ENCODE measurements around the gene GNG14.
A peak's percentile ranks its signal among the peaks of the same experiment; 100 is the strongest.
"Not testable (repeated sequence)": the region's sequence is repeated elsewhere in the genome, so short reads cannot be mapped to it uniquely, and the experiment has no call there.

The GNG14 gene

DNA sequence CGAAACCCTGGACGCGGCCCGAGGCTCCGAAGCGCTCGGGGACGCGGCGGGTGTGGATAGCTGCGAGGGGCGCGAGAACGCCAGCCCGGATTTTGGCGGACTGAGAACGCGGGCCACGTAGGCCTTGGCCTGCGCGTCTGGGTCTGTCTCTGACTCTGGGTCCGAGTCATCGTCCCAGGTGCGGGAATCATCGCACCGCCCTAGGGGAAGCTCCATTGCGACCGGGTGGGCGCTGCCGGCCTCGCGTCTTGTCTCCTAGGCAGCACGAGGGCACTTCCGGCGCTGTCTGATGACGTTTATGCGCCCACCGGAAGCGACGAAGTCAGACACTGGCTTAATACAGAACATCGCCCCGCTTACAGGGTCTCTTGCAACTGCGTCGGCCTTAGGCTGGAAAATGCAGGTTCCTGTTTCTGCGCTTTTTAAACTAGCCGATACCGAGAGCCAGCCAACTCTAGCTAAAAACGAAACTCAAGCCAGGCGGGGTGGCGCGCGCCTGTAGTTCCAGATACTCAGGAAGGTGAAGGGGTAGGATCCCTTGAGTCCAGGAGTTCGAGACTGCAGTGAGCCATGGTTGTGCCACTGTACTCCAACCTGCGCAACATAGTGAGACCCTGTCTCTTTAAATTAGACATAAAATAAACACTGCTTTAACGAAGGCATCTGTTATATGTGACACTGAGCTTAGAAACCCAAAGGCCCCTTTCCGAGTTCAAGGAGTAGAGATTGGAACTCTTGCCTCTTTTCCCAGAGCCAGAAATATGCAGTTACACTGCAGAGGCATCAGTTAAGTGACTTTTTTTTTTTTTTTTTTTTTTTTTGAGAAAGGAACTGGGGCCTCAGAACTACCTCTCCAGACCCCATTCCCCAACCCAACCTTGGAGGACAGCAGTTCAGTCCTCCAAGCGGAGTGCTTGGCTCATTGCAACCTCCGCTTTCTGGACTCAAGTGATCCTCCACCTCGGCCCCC lies 8.9 kb downstream of the GNG14 start, which contains the start of gene FBXW9:
TSS of gene FBXW9 (minus strand) at position 266 of the 970 bp plus-strand sequence. CDS start at position 216, 50 bp downstream.
- DNase-seq (ENCODE audit: low spot score) = peak; percentile 95

DNA sequence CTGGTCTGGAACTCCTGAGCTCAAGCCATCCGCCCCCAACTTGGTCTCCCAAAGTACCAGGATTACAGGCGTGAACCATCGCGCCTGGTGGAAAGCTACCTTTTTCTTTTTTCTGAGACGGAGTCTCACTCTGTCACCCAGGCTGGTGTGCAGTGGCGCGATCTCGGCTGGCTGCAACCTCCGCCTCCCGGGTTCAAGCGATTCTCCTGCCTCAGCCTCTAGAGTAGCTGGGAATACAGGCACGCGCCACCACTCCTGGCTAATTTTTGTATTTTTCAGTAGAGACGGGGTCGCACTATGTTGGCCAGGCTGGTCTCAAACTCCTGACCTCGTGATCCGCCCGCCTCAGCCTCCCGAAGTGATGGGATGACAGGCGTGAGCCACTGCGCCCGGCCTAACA lies 9.6 kb downstream of the GNG14 start:
- not testable (repeated sequence) for DNase-seq (ENCODE audit: low spot score)

GRCh38 chr19:12698138-12698537 lies 10.3 kb downstream of the GNG14 start:
- no peak for DNase-seq (ENCODE audit: low spot score)

GRCh38 chr19:12701596-12702282 lies 13.9 kb downstream of the GNG14 start:
- no peak for DNase-seq (ENCODE audit: low spot score)

DNA sequence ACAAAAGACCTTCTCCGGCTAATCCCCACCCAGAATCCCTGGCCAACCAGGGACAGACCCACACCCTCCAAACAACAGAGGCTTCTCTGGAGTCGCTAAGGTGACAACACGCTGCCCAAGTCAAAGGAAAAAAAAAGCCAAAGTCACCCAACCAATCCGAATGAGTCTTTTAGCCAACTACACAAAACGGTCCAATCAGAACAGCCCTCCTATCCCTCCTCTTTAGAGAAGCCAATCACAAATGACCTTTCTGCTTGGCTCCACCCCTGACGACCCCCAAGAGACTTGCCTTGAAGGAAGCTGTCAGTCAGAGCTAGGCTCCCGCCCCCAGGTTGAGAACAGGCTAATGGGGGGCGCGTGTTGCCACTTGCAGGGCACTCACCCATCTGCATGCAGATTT lies 15.2 kb downstream of the GNG14 start:
- no peak for DNase-seq (ENCODE audit: low spot score)

GRCh38 chr19:12705169-12705568 lies 17.4 kb downstream of the GNG14 start:
- no peak for DNase-seq (ENCODE audit: low spot score)

DNA sequence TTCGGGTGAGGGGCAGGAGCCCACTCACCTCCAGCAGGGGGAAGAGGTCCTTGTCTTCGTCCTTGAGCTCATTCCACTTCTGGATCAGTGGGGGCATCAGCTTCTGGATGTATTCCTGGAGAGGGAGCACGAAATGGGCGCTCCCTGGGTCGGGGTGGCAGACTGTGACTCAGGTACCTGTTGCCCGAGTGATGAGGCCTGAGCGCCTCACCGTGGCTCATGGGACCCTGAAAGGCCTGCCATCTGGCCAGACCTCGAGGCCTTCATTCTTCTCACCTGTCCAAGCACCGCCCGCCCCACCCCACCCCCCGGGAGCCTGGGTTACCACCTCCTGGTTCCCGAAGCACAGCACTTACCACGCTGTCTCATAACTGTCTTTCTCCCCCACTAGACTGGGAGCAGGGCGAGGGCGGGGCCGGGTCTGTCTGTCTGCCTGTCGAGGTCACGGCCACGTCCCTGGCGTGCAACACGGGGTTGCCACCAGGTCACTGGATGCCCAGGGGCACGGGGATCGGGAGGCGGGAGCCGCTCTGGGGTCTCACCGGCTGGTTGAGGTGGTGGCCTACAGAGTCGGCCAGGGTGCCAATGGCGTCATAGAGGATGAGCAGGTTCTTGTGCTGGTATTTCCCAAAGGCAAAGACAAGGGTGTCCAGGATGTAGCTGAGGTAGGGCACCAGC lies 18.0 kb downstream of the GNG14 start:
- DNase-seq (ENCODE audit: low spot score) = no peak

- no peak for DNase-seq (ENCODE audit: low spot score)
Observed at GRCh38 chr19:12706332-12706718, 18.5 kb downstream of the GNG14 start.

DNA sequence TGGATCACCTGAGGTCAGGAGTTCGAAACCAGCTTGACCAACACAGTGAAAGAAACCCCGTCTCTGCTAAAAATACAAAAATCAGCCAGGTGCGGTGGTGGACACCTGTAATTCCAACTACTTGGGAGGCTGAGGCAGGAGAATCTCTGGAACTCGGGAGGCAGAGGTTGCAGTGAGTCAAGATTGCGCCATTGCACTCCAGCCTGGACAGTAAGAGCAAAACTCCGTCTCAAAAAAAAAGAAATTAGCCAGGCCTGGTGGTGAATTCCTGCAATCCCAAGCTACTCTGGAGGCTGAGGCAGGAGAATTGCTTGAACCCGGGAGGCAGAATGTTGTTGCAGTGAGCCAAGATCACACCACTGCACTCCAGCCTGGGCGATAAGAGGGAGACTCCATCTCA lies 20.8 kb downstream of the GNG14 start:
- DNase-seq (ENCODE audit: low spot score) = no peak

GRCh38 chr19:12711187-12711586 lies 23.4 kb downstream of the GNG14 start:
- no peak for DNase-seq (ENCODE audit: low spot score)

GRCh38 chr19:12712077-12712476 lies 24.3 kb downstream of the GNG14 start:
- DNase-seq (ENCODE audit: low spot score) = not testable (repeated sequence)

GRCh38 chr19:12713304-12713703 lies 25.5 kb downstream of the GNG14 start:
- DNase-seq (ENCODE audit: low spot score) = not testable (repeated sequence)

DNA sequence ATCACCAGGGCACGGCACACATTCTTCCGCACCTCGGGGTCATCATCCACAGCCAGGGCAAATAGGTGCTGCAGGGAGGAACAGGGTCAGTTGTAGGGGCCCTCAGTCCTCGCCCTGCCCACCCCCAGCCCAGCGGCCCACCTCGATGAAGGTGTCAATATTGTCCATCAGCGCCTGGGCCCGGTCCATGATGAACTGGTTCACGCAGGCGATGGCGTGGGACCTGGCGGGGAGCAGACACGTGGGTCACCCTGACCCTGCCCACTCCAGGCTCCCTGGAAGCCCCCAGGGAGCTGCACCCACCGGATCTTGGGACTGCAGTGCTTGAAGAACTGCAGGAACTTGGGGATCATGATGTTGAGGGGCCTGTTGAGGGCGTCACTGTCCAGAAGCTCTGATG lies 27.3 kb downstream of the GNG14 start:
- DNase-seq (ENCODE audit: low spot score) = no peak

DNA sequence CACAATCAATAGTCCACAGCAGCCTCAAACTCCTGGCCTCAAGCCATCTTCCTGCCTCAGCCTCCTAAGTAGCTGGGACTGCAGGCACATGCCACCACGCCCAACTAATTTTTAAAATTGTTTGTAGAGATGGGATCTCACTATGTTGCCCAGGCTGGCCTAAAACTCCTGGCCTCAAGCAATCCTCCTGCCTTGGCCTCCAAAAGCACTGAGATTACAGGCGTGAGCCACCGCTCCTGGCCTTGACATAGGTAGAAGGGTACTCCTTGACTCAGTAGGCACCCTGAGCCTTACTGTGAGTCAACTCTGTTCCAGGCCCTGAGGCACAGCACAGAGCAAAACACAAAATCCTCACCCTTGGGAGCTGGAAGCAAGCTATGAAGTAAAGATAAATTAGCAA lies 28.1 kb downstream of the GNG14 start:
- DNase-seq (ENCODE audit: low spot score) = no peak

DNA sequence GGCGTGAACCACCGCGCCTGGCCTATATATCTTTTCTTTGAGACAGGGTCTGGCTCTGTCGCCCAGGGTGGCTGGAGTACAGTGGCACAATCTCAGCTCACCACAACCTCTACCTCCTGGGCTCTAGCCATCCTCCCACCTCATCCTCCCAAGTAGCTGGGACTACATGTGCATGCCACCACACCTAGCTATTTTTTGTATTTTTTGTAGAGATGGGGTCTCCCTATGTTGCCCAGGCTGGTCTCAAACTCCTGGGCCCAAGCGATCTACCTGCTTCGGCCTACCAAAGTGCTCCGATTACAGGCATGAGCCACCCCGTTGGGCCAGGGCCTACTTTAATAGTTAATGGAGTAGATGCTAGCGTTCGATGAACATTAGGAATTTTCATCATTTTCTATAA lies 32.5 kb downstream of the GNG14 start:
- DNase-seq (ENCODE audit: low spot score) = no peak

- DNase-seq (ENCODE audit: low spot score) = no peak
Observed at GRCh38 chr19:12720851-12721655, 33.3 kb downstream of the GNG14 start.

GRCh38 chr19:12721656-12722565 lies 34.1 kb downstream of the GNG14 start:
- DNase-seq (ENCODE audit: low spot score) = peak; percentile 49

DNA sequence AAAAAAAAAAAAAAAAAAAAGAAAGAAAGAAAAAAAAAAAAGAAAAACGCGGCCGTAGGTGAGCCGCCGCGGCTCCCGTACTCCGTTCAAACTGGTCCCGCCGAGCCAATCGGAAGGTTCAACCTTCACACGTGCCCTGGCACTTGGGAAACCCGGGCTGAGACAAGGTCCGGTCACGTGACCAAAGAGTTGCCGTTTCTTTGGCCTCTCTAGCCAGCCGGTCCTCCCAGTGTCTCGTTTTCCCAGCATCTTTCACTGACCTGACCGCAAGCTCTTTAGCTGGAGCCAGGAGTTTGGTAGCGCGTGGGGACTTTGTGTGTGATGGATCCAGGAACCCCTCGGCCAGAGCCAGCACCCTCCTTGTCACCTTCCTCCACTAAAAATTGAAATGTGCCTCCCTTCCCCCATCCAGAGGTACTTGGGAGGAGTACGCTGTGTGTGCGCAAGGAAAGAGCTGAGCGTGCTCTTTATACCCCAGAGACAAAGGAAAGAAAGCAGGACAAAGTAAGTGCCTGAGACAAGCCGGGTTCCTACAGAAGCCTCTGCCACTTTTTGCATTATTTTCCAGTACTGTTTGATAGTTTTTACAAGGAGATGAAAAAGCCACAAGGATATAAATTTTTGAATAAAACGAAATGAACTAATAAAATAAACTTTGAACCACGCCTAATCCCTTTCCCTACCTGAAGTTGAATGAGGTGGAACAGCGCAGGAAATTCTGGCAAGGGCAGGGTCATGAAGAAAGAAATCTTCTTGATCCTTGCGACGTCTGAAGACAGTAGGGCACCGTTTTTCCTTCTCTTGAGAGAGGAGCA lies 35.0 kb downstream of the GNG14 start:
- peak; percentile 99 for DNase-seq (ENCODE audit: low spot score)

GRCh38 chr19:12723381-12723640 lies 35.5 kb downstream of the GNG14 start:
- DNase-seq (ENCODE audit: low spot score) = no peak
